ENCODE results near the gene KLF9.

KLF9 gene

GRCh38 chr9:70449461-70449860, 35.0 kb upstream of the KLF9 start:
- no peak overlapping the region for H3K14ac ChIP-seq (ENCODE audit: low read length)
- no peak overlapping the region for H3K18ac ChIP-seq (ENCODE audit: low read length)
- no peak overlapping the region for H2BK12ac ChIP-seq (ENCODE audit: low read length)
- H3K23ac ChIP-seq (ENCODE audit: low read length): no peak overlapping the region
- H3K4ac ChIP-seq (ENCODE audit: low read depth, low read length): no peak overlapping the region
- H3K9me3 ChIP-seq (ENCODE audit: insufficient read depth, low read depth, low read length): no peaks in the 10 kb centered on the region
- no peak overlapping the region for H2BK120ac ChIP-seq (ENCODE audit: insufficient read depth, low read length, poor library complexity)
- no peak overlapping the region for H4K91ac ChIP-seq (ENCODE audit: low read depth, low read length)
- no peaks in the 10 kb centered on the region for H3K27me3 ChIP-seq (ENCODE audit: insufficient read depth, low read length)
- H3K4me2 ChIP-seq (ENCODE audit: low read length): no peak overlapping the region
- H3K79me2 ChIP-seq (ENCODE audit: control insufficient read depth, insufficient read depth, low read length, poor library complexity): no peaks in the 10 kb centered on the region
- DNase-seq: no peak
- H3K36me3 ChIP-seq (ENCODE audit: control insufficient read depth in 1 of 2, insufficient read depth in 2 of 2, low read length in 2 of 2): no peaks in the 10 kb centered on the region
- WGBS (ENCODE audit: extremely low coverage, insufficient coverage, insufficient read length): no CpG with 5 or more reads among the region's 2 CpGs
- H2AK5ac ChIP-seq (ENCODE audit: low read length): no peak overlapping the region
- H3K4me3 ChIP-seq (ENCODE audit: low read depth, low read length): no peak overlapping the region
- H4K8ac ChIP-seq (ENCODE audit: low read depth, low read length): no peak overlapping the region
- H3K27ac ChIP-seq (ENCODE audit: low read depth, low read length): no peak overlapping the region
- no peak overlapping the region for H4K12ac ChIP-seq (ENCODE audit: low read depth, low read length)
- H2BK5ac ChIP-seq (ENCODE audit: low read depth, low read length, poor library complexity): no peak overlapping the region
- H3K4me1 ChIP-seq (ENCODE audit: control insufficient read depth in 1 of 2, insufficient read depth in 2 of 2, low read length in 2 of 2): no peaks in the 10 kb centered on the region
- no peak overlapping the region for H3K9ac ChIP-seq (ENCODE audit: low read length)
- no peaks in the 10 kb centered on the region for H3K79me1 ChIP-seq (ENCODE audit: low read length)
- no peak overlapping the region for H2AFZ ChIP-seq (ENCODE audit: insufficient read depth, low read length, poor library complexity)

- H3K4me3 ChIP-seq (ENCODE audit: low read depth, low read length): no peak overlapping the region
- H3K18ac ChIP-seq (ENCODE audit: low read length): no peak overlapping the region
- no peak overlapping the region for H2AFZ ChIP-seq (ENCODE audit: insufficient read depth, low read length, poor library complexity)
- H4K8ac ChIP-seq (ENCODE audit: low read depth, low read length): no peak overlapping the region
- no peaks in the 10 kb centered on the region for H3K79me1 ChIP-seq (ENCODE audit: low read length)
- H2BK120ac ChIP-seq (ENCODE audit: insufficient read depth, low read length, poor library complexity): no peak overlapping the region
- no peak overlapping the region for H3K27ac ChIP-seq (ENCODE audit: low read depth, low read length)
- H3K9ac ChIP-seq (ENCODE audit: low read length): no peak overlapping the region
- no peak overlapping the region for H2BK5ac ChIP-seq (ENCODE audit: low read depth, low read length, poor library complexity)
- no peak overlapping the region for H2AK5ac ChIP-seq (ENCODE audit: low read length)
- no peak overlapping the region for H3K23ac ChIP-seq (ENCODE audit: low read length)
- H3K9me3 ChIP-seq (ENCODE audit: insufficient read depth, low read depth, low read length): no peaks in the 10 kb centered on the region
- no peaks in the 10 kb centered on the region for H3K79me2 ChIP-seq (ENCODE audit: control insufficient read depth, insufficient read depth, low read length, poor library complexity)
- H3K14ac ChIP-seq (ENCODE audit: low read length): no peak overlapping the region
- no peak overlapping the region for H3K4me2 ChIP-seq (ENCODE audit: low read length)
- H3K36me3 ChIP-seq (ENCODE audit: control insufficient read depth in 1 of 2, insufficient read depth in 2 of 2, low read length in 2 of 2): no peaks in the 10 kb centered on the region
- no peak for DNase-seq
- no peak overlapping the region for H2BK12ac ChIP-seq (ENCODE audit: low read length)
- WGBS (ENCODE audit: extremely low coverage, insufficient coverage, insufficient read length): no CpG with 5 or more reads among the region's 1 CpG
- no peak overlapping the region for H4K12ac ChIP-seq (ENCODE audit: low read depth, low read length)
- no peak overlapping the region for H4K91ac ChIP-seq (ENCODE audit: low read depth, low read length)
- no peak overlapping the region for H3K4ac ChIP-seq (ENCODE audit: low read depth, low read length)
- no peaks in the 10 kb centered on the region for H3K27me3 ChIP-seq (ENCODE audit: insufficient read depth, low read length)
- no peaks in the 10 kb centered on the region for H3K4me1 ChIP-seq (ENCODE audit: control insufficient read depth in 1 of 2, insufficient read depth in 2 of 2, low read length in 2 of 2)
These were observed 34.5 kb upstream of the KLF9 start for GRCh38 chr9:70448919-70449318.

- Histone ChIP-seq H3K18ac (ENCODE audit: low read length) (no peak overlapping the region), H2AK5ac (ENCODE audit: low read length) (no peak overlapping the region), H3K79me2 (ENCODE audit: control insufficient read depth, insufficient read depth, low read length, poor library complexity) (no peaks in the 10 kb centered on the region), H3K23ac (ENCODE audit: low read length) (no peak overlapping the region), H4K8ac (ENCODE audit: low read depth, low read length) (no peak overlapping the region), H3K14ac (ENCODE audit: low read length) (no peak overlapping the region), H2BK5ac (ENCODE audit: low read depth, low read length, poor library complexity) (no peak overlapping the region), H3K79me1 (ENCODE audit: low read length) (no peaks in the 10 kb centered on the region), H4K91ac (ENCODE audit: low read depth, low read length) (no peak overlapping the region), H3K4me3 (ENCODE audit: low read depth, low read length) (no peak overlapping the region), H3K4me1 (ENCODE audit: control insufficient read depth in 1 of 2, insufficient read depth in 2 of 2, low read length in 2 of 2) (no peaks in the 10 kb centered on the region), H2AFZ (ENCODE audit: insufficient read depth, low read length, poor library complexity) (no peak overlapping the region), H3K36me3 (ENCODE audit: control insufficient read depth in 1 of 2, insufficient read depth in 2 of 2, low read length in 2 of 2) (no peaks in the 10 kb centered on the region), H2BK12ac (ENCODE audit: low read length) (no peak overlapping the region), H3K27ac (ENCODE audit: low read depth, low read length) (no peak overlapping the region), H3K27me3 (ENCODE audit: insufficient read depth, low read length) (no peaks in the 10 kb centered on the region), H3K9ac (ENCODE audit: low read length) (no peak overlapping the region), H4K12ac (ENCODE audit: low read depth, low read length) (no peak overlapping the region), H2BK120ac (ENCODE audit: insufficient read depth, low read length, poor library complexity) (no peak overlapping the region), H3K4me2 (ENCODE audit: low read length) (no peak overlapping the region), H3K9me3 (ENCODE audit: insufficient read depth, low read depth, low read length) (no peaks in the 10 kb centered on the region), H3K4ac (ENCODE audit: low read depth, low read length) (no peak overlapping the region)
- no CpG with 5 or more reads among the region's 1 CpG for WGBS (ENCODE audit: extremely low coverage, insufficient coverage, insufficient read length)
- DNase-seq: no peak
These were observed 30.4 kb upstream of the KLF9 start for GRCh38 chr9:70444904-70445303.

GRCh38 chr9:70442328-70442848, 27.9 kb upstream of the KLF9 start:
- no peak overlapping the region for H3K23ac ChIP-seq (ENCODE audit: low read length)
- no peaks in the 10 kb centered on the region for H3K79me1 ChIP-seq (ENCODE audit: low read length)
- no peak for DNase-seq
- no peak overlapping the region for H2BK120ac ChIP-seq (ENCODE audit: insufficient read depth, low read length, poor library complexity)
- H2BK5ac ChIP-seq (ENCODE audit: low read depth, low read length, poor library complexity): no peak overlapping the region
- WGBS (ENCODE audit: extremely low coverage, insufficient coverage, insufficient read length): no CpG with 5 or more reads among the region's 1 CpG
- H4K91ac ChIP-seq (ENCODE audit: low read depth, low read length): no peak overlapping the region
- H3K4ac ChIP-seq (ENCODE audit: low read depth, low read length): no peak overlapping the region
- no peak overlapping the region for H2BK12ac ChIP-seq (ENCODE audit: low read length)
- H2AK5ac ChIP-seq (ENCODE audit: low read length): no peak overlapping the region
- no peak overlapping the region for H4K12ac ChIP-seq (ENCODE audit: low read depth, low read length)
- H3K9ac ChIP-seq (ENCODE audit: low read length): no peak overlapping the region
- no peak overlapping the region for H3K18ac ChIP-seq (ENCODE audit: low read length)
- H3K36me3 ChIP-seq (ENCODE audit: control insufficient read depth in 1 of 2, insufficient read depth in 2 of 2, low read length in 2 of 2): no peaks in the 10 kb centered on the region
- no peak overlapping the region for H3K27ac ChIP-seq (ENCODE audit: low read depth, low read length)
- no peak overlapping the region for H4K8ac ChIP-seq (ENCODE audit: low read depth, low read length)
- H3K4me2 ChIP-seq (ENCODE audit: low read length): no peak overlapping the region
- H3K14ac ChIP-seq (ENCODE audit: low read length): no peak overlapping the region
- no peaks in the 10 kb centered on the region for H3K9me3 ChIP-seq (ENCODE audit: insufficient read depth, low read depth, low read length)
- H3K79me2 ChIP-seq (ENCODE audit: control insufficient read depth, insufficient read depth, low read length, poor library complexity): no peaks in the 10 kb centered on the region
- H3K4me1 ChIP-seq (ENCODE audit: control insufficient read depth in 1 of 2, insufficient read depth in 2 of 2, low read length in 2 of 2): no peaks in the 10 kb centered on the region
- no peaks in the 10 kb centered on the region for H3K27me3 ChIP-seq (ENCODE audit: insufficient read depth, low read length)
- no peak overlapping the region for H3K4me3 ChIP-seq (ENCODE audit: low read depth, low read length)
- no peak overlapping the region for H2AFZ ChIP-seq (ENCODE audit: insufficient read depth, low read length, poor library complexity)
